NCI-H510A (cell line): ENCODE measurements around the gene BMI1.

Experiments used
- DNase-seq: peaks from one replicate; lab custom pipeline; 2025; lab: John Stamatoyannopoulos, UW

Gene BMI1

GRCh38 chr10:22319980-22320558 is 830 bp upstream of the BMI1 start:
- no peak for DNase-seq

- no peak for DNase-seq
Measured at GRCh38 chr10:22321156-22321923, 441 bp downstream of the BMI1 start.

GRCh38 chr10:22321924-22322640 is 1.2 kb downstream of the BMI1 start:
- DNase-seq: no peak

- DNase-seq: no peak
Measured at GRCh38 chr10:22322641-22323160, 1.8 kb downstream of the BMI1 start.

GRCh38 chr10:22323538-22324305 is 2.8 kb downstream of the BMI1 start:
- no peak for DNase-seq

GRCh38 chr10:22324413-22324812 is 3.5 kb downstream of the BMI1 start:
- DNase-seq: no peak

- DNase-seq: no peak
Measured at GRCh38 chr10:22324893-22325271, 4.0 kb downstream of the BMI1 start.

GRCh38 chr10:22325272-22326144 is 4.6 kb downstream of the BMI1 start:
- DNase-seq: peak; percentile 39

GRCh38 chr10:22326145-22326702 is 5.3 kb downstream of the BMI1 start:
- no peak for DNase-seq

- no peak for DNase-seq
Measured at GRCh38 chr10:22329150-22329549, 8.3 kb downstream of the BMI1 start.

- DNase-seq: no peak
Measured at GRCh38 chr10:22332116-22332692, 11.3 kb downstream of the BMI1 start.

GRCh38 chr10:22333167-22333974 is 12.5 kb downstream of the BMI1 start:
- DNase-seq: no peak

GRCh38 chr10:22333975-22334282 is 13.0 kb downstream of the BMI1 start:
- no peak for DNase-seq

GRCh38 chr10:22334414-22335172 is 13.7 kb downstream of the BMI1 start:
- DNase-seq: no peak

GRCh38 chr10:22335173-22335933 is 14.5 kb downstream of the BMI1 start:
- no peak for DNase-seq

- DNase-seq: no peak
Measured at GRCh38 chr10:22338185-22338900, 17.4 kb downstream of the BMI1 start.

- DNase-seq: no peak
Measured at GRCh38 chr10:22338931-22339330, 18.0 kb downstream of the BMI1 start.
